SK-N-SH (cell line): ENCODE data around the gene TSC22D2. TPM values are rescaled to one million over a fixed set of nuclear protein-coding genes. Genes with fewer than 3 reads are reported as not detected.

ENCODE experiments used
- CTCF ChIA-PET: fragments of 300-600, 350-600 bp; formaldehyde crosslinking; extraction: SDS; loops from one replicate; lab custom pipeline; 2021; lab: Yijun Ruan, JAX
- POLR2A ChIA-PET: fragments of 350-600 bp; sonication (Branson Sonifier 250); formaldehyde crosslinking; extraction: SDS; loops from one replicate; lab custom pipeline; 2020; ENCODE audit warnings: antibody characterized with exemption, inconsistent platforms; lab: Yijun Ruan, JAX
- DNase-seq: peaks from one replicate; pipeline ENCODE4 v3.0.0; 2012
- H2AFZ ChIP-seq: fragments of 200-600 bp; sonication (generic); 2 replicates; pipeline ENCODE4 v1.8.1; 2016; ENCODE audit warnings: antibody characterized with exemption, mild to moderate bottlenecking, low read depth
- H3F3A ChIP-seq: fragments of 200-600 bp; sonication (generic); replicated peaks from 2 replicates; pipeline ENCODE3; 2016; ENCODE audit warnings: antibody characterized with exemption, mild to moderate bottlenecking; ENCODE audit not compliant: insufficient read depth
- H3K27ac ChIP-seq, 2 experiments: fragments of 200-500 bp in 1 of 2; fragments of 200-600 bp in 1 of 2; sonication (Bioruptor generic) in 1 of 2; sonication (generic), shearing (Covaris generic) in 1 of 2; 2 replicates each; pipeline versions ENCODE4 v1.5.1 to v1.6.1; 2014 to 2016; ENCODE audit warnings: low read depth in 2 of 2, inconsistent platforms in 1 of 2, low read length in 1 of 2, mild to moderate bottlenecking in 1 of 2, mixed read lengths in 1 of 2
- H3K27me3 ChIP-seq: fragments of 200-600 bp; sonication (generic), shearing (Covaris generic); 2 replicates; pipeline ENCODE4 v1.6.1; 2016; ENCODE audit warnings: mixed run types; ENCODE audit not compliant: insufficient read depth
- H3K36me3 ChIP-seq, 2 experiments: fragments of 200-500 bp in 1 of 2; fragments of 200-600 bp in 1 of 2; sonication (Bioruptor generic) in 1 of 2; sonication (generic) in 1 of 2; replicated peaks in 1 of 2; 2 replicates each; pipeline versions ENCODE3 to v1.5.1; 2014 to 2016; ENCODE audit warnings: low read length in 1 of 2, mild to moderate bottlenecking in 1 of 2; ENCODE audit not compliant: insufficient read depth in 2 of 2, control insufficient read depth in 1 of 2
- H3K4me1 ChIP-seq, 2 experiments: fragments of 200-500 bp in 1 of 2; fragments of 200-600 bp in 1 of 2; sonication (Bioruptor generic) in 1 of 2; sonication (generic), shearing (Covaris generic) in 1 of 2; 2 replicates each; pipeline versions ENCODE4 v1.5.1 to v1.6.1; 2014 to 2016; ENCODE audit warnings: low read depth in 1 of 2, low read length in 1 of 2, mixed run types in 1 of 2; ENCODE audit not compliant: insufficient read depth in 2 of 2, control insufficient read depth in 1 of 2
- H3K4me2 ChIP-seq: fragments of 200-600 bp; sonication (generic), shearing (Covaris generic); 2 replicates; pipeline ENCODE4 v1.6.1; 2017; ENCODE audit warnings: mixed run types
- H3K4me3 ChIP-seq, 2 experiments: fragments of 200-500 bp in 1 of 2; fragments of 200-600 bp in 1 of 2; sonication (Bioruptor generic) in 1 of 2; sonication (generic), shearing (Covaris generic) in 1 of 2; 2 replicates each; pipeline versions ENCODE4 v1.5.1 to v1.8.1; 2014 to 2016; ENCODE audit warnings: low read depth in 2 of 2, inconsistent platforms in 1 of 2, low read length in 1 of 2, mild to moderate bottlenecking in 1 of 2, mixed read lengths in 1 of 2, moderate library complexity in 1 of 2
- H3K79me2 ChIP-seq: fragments of 200-600 bp; sonication (generic); 2 replicates; pipeline ENCODE4 v1.8.1; 2017; ENCODE audit warnings: mild to moderate bottlenecking; ENCODE audit not compliant: insufficient read depth
- H3K9ac ChIP-seq: fragments of 200-600 bp; sonication (generic); 2 replicates; pipeline ENCODE4 v1.6.1; 2017; ENCODE audit warnings: mixed run types
- H3K9me2 ChIP-seq: fragments of 200-600 bp; sonication (generic); 2 replicates; pipeline ENCODE4 v1.6.1; 2017; ENCODE audit warnings: mixed run types
- H3K9me3 ChIP-seq: fragments of 200-600 bp; sonication (generic); 2 replicates; pipeline ENCODE4 v1.6.1; 2017; ENCODE audit warnings: mixed run types, mild to moderate bottlenecking, moderate library complexity
- H4K20me1 ChIP-seq: fragments of 200-600 bp; sonication (generic); 2 replicates; pipeline ENCODE4 v1.6.1; 2017; ENCODE audit warnings: mild to moderate bottlenecking, mixed run types; ENCODE audit not compliant: insufficient read depth
- FOXJ3 ChIP-seq: sonication (generic); formaldehyde crosslinking; IDR thresholded peaks from 2 replicates; pipeline ENCODE4 v1.5.1; 2020; ENCODE audit warnings: mild to moderate bottlenecking, missing genetic modification reagents
- MEF2A ChIP-seq: IDR thresholded peaks from 2 replicates; pipeline ENCODE4 v1.4.0; 2012; ENCODE audit warnings: low read depth, borderline replicate concordance
- POLR2AphosphoS5 ChIP-seq: IDR thresholded peaks from 2 replicates; pipeline ENCODE4 v1.6.1; 2012; ENCODE audit warnings: low read depth, low read length
- RAD21 ChIP-seq: IDR thresholded peaks from 2 replicates; pipeline ENCODE4 v1.6.1; 2012; ENCODE audit warnings: mild to moderate bottlenecking, low read length
- SIN3A ChIP-seq: IDR thresholded peaks from 2 replicates; pipeline ENCODE4 v1.6.1; 2012; ENCODE audit warnings: low read depth, mild to moderate bottlenecking, low read length, moderate library complexity, borderline replicate concordance
- WGBS: methylation state at CpG from one replicate; pipeline ENCODE4 v1.1.6; 2017; ENCODE audit warnings: low lambda C conversion rate; 5-methylcytosine and 5-hydroxymethylcytosine counted together
- polyA plus RNA-seq, 3 experiments: library from polyadenylated mRNA; depleted of rRNA; stranded (reverse); fragments of >200 nt; gene quantifications; 2 replicates each; pipeline ENCODE4 v1.2.3, GENCODE V29; 2012
- TF ChIP-seq, protein P1 (sequence below): IDR thresholded peaks from 2 replicates; pipeline ENCODE4 v1.4.0; 2012; ENCODE audit warnings: low read depth, borderline replicate concordance
- TF ChIP-seq, protein P2 (sequence below): fragments of 150-350 bp; IDR thresholded peaks from 2 replicates; pipeline ENCODE4 v1.6.1; 2016; ENCODE audit warnings: mild to moderate bottlenecking, low read depth, low read length
- TF ChIP-seq, protein P3 (sequence below): IDR thresholded peaks from 2 replicates; pipeline ENCODE4 v1.6.1; 2012; ENCODE audit warnings: mild to moderate bottlenecking, low read depth, low read length, moderate library complexity
- TF ChIP-seq, protein P4 (sequence below): IDR thresholded peaks from 2 replicates; pipeline ENCODE4 v1.4.0; 2012; ENCODE audit warnings: low read depth, borderline replicate concordance
- TF ChIP-seq, protein P5 (sequence below): fragments of 150-350 bp; IDR thresholded peaks from 2 replicates; pipeline ENCODE4 v1.6.1; 2017; ENCODE audit warnings: antibody characterized with exemption, low read length, low read depth, borderline replicate concordance
- TF ChIP-seq, protein P6 (sequence below): IDR thresholded peaks from 2 replicates; pipeline ENCODE4 v1.4.0; 2012; ENCODE audit warnings: low read depth

The TSC22D2 gene
- polyA plus RNA-seq, 1 of the 3 experiments (the other 2 are of a cell fraction) = 4.8 TPM

DNA sequence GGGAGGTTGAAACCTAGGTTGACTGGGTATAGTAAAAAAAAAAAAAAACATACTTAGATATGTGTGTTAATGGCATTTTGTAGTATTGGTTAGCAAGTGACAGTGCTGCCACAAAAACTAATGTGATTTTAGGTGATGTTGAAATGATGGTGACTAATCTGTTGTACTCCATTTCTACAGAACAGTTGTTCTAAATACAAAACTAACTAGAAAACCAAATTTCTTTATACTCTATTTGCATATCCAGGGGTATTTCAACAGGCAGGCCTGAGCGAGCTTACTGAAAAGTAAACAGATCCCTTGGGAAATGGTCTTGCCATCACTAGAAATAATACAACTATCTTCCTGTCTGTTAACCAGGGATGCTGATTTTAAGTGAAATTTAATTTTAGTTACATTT lies 20.5 kb downstream of the TSC22D2 start:
- CTCF ChIA-PET = interaction anchor here (2.2 kb wide), 1 partner anchor 14 kb away, joined by 5 read pairs; no protein-coding TSS in a partner anchor

DNA sequence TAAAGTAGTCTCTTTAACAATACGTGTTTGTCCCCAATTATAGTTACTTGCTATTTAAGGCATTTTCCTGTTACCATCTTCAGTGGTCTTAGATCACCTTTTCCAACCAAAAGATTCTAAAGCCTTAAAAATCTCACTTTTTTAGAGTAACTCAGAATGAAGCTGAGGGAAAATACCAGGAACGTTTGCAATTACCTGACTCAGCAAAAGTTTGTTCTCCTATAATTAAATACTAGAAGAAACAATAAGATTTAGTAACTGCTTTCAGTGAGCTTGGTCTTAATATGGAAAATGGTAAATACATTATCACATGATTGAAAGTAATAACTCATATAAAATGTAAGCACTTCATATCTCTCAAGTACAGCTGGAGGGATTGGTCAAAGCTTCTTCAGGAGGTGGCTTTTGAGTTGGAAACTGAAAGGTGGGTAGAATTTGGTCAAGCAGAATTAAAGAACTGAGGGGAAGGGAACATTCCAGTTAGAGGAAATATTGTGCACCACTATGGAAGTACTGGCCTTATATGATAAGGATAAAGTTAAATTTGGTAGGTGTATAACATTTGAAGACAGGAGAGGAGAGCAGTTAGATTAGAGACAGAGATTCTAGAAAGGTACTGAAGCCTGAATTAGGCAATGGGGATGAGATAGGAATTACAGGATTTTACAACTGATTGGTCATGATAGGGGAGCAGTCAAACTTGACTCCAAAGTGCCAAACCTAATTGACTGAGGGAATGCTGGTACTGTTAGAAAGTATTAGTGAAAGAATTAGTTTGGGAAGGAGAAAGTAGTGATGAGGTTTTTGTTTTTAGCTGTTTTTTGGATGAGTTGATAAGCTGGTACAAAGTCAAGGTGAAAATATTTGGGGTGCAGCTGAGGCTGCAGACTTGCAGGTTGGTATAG lies 21.9 kb downstream of the TSC22D2 start:
- no peaks in the 10 kb centered on the region for H3K9me3 ChIP-seq
- H3K27ac ChIP-seq = no peak overlapping the region
- TF ChIP-seq, protein P1, sequence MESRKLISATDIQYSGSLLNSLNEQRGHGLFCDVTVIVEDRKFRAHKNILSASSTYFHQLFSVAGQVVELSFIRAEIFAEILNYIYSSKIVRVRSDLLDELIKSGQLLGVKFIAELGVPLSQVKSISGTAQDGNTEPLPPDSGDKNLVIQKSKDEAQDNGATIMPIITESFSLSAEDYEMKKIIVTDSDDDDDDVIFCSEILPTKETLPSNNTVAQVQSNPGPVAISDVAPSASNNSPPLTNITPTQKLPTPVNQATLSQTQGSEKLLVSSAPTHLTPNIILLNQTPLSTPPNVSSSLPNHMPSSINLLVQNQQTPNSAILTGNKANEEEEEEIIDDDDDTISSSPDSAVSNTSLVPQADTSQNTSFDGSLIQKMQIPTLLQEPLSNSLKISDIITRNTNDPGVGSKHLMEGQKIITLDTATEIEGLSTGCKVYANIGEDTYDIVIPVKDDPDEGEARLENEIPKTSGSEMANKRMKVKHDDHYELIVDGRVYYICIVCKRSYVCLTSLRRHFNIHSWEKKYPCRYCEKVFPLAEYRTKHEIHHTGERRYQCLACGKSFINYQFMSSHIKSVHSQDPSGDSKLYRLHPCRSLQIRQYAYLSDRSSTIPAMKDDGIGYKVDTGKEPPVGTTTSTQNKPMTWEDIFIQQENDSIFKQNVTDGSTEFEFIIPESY = no peak
- no peak for TF ChIP-seq FOXJ3 (CRISPR knock-in tag)
- TF ChIP-seq, protein P2, sequence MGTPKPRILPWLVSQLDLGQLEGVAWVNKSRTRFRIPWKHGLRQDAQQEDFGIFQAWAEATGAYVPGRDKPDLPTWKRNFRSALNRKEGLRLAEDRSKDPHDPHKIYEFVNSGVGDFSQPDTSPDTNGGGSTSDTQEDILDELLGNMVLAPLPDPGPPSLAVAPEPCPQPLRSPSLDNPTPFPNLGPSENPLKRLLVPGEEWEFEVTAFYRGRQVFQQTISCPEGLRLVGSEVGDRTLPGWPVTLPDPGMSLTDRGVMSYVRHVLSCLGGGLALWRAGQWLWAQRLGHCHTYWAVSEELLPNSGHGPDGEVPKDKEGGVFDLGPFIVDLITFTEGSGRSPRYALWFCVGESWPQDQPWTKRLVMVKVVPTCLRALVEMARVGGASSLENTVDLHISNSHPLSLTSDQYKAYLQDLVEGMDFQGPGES = no peak
- TF ChIP-seq, protein P3, sequence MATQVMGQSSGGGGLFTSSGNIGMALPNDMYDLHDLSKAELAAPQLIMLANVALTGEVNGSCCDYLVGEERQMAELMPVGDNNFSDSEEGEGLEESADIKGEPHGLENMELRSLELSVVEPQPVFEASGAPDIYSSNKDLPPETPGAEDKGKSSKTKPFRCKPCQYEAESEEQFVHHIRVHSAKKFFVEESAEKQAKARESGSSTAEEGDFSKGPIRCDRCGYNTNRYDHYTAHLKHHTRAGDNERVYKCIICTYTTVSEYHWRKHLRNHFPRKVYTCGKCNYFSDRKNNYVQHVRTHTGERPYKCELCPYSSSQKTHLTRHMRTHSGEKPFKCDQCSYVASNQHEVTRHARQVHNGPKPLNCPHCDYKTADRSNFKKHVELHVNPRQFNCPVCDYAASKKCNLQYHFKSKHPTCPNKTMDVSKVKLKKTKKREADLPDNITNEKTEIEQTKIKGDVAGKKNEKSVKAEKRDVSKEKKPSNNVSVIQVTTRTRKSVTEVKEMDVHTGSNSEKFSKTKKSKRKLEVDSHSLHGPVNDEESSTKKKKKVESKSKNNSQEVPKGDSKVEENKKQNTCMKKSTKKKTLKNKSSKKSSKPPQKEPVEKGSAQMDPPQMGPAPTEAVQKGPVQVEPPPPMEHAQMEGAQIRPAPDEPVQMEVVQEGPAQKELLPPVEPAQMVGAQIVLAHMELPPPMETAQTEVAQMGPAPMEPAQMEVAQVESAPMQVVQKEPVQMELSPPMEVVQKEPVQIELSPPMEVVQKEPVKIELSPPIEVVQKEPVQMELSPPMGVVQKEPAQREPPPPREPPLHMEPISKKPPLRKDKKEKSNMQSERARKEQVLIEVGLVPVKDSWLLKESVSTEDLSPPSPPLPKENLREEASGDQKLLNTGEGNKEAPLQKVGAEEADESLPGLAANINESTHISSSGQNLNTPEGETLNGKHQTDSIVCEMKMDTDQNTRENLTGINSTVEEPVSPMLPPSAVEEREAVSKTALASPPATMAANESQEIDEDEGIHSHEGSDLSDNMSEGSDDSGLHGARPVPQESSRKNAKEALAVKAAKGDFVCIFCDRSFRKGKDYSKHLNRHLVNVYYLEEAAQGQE = no peak
- no peak for TF ChIP-seq POLR2AphosphoS5
- no peak for TF ChIP-seq MEF2A
- H3K4me3 ChIP-seq = no peak overlapping the region
- DNase-seq = no peak
- peaks cover 18 to 46% of the 10 kb centered on the region in 2 experiments for H3K36me3 ChIP-seq
- POLR2A ChIA-PET = no interaction called here
- 0 out of 4 replicates have a peak, but pooled peaks cover 0 to 2% of the 10 kb centered on the region in 2 experiments for H3K4me1 ChIP-seq
- H4K20me1 ChIP-seq = peaks cover 37% of the 10 kb centered on the region
- H3K27me3 ChIP-seq = no peaks in the 10 kb centered on the region
- no peak overlapping the region for H2AFZ ChIP-seq
- no peak overlapping the region for H3K9ac ChIP-seq
- CTCF ChIA-PET = interaction anchor here (1.0 to 2.2 kb wide), 3 partner anchors 12 to 66 kb away, joined by 3 to 5 read pairs (median 4); no protein-coding TSS in a partner anchor
- H3K9me2 ChIP-seq = no peaks in the 10 kb centered on the region
- no peak overlapping the region for H3K4me2 ChIP-seq
- WGBS = 91% methylated on average over 2 of the region's 2 CpGs
- H3K79me2 ChIP-seq = peaks cover 100% of the 10 kb centered on the region
- peaks cover 4% of the 10 kb centered on the region for H3F3A ChIP-seq

More for the DNA sequence above, 20.5 kb downstream of the TSC22D2 start:
- H3K9me3 ChIP-seq = no peaks in the 10 kb centered on the region
- H2AFZ ChIP-seq = no peak overlapping the region
- 100% methylated on average over 1 of the region's 1 CpG for WGBS
- H3K4me1 ChIP-seq = 0 out of 4 replicates have a peak, but pooled peaks cover 0 to 2% of the 10 kb centered on the region in 2 experiments
- H3K4me2 ChIP-seq = no peak overlapping the region
- peaks cover 32% of the 10 kb centered on the region for H4K20me1 ChIP-seq
- H3K27me3 ChIP-seq = no peaks in the 10 kb centered on the region
- peaks cover 27 to 55% of the 10 kb centered on the region in 2 experiments for H3K36me3 ChIP-seq
- no peak for DNase-seq
- peaks cover 100% of the 10 kb centered on the region for H3K79me2 ChIP-seq
- no peak overlapping the region for H3K27ac ChIP-seq
- POLR2A ChIA-PET = no interaction called here
- H3K4me3 ChIP-seq = no peak overlapping the region
- H3K9me2 ChIP-seq = no peaks in the 10 kb centered on the region
- TF ChIP-seq SIN3A = no peak
- TF ChIP-seq POLR2AphosphoS5 = no peak
- no peak for TF ChIP-seq MEF2A
- TF ChIP-seq, protein P4, sequence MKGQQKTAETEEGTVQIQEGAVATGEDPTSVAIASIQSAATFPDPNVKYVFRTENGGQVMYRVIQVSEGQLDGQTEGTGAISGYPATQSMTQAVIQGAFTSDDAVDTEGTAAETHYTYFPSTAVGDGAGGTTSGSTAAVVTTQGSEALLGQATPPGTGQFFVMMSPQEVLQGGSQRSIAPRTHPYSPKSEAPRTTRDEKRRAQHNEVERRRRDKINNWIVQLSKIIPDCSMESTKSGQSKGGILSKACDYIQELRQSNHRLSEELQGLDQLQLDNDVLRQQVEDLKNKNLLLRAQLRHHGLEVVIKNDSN = no peak
- TF ChIP-seq, protein P5, sequence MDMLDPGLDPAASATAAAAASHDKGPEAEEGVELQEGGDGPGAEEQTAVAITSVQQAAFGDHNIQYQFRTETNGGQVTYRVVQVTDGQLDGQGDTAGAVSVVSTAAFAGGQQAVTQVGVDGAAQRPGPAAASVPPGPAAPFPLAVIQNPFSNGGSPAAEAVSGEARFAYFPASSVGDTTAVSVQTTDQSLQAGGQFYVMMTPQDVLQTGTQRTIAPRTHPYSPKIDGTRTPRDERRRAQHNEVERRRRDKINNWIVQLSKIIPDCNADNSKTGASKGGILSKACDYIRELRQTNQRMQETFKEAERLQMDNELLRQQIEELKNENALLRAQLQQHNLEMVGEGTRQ = no peak
- TF ChIP-seq, protein P6, sequence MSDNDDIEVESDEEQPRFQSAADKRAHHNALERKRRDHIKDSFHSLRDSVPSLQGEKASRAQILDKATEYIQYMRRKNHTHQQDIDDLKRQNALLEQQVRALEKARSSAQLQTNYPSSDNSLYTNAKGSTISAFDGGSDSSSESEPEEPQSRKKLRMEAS = no peak
- TF ChIP-seq RAD21 = no peak
- no peak overlapping the region for H3K9ac ChIP-seq
- peaks cover 4% of the 10 kb centered on the region for H3F3A ChIP-seq
